Activated CD4-positive, alpha-beta T cell treated with anti-CD3 and anti-CD28 coated beads, Interleukin-2, amount 10 ng/mL, durations not matched to agents 24 days and 14 days (primary cell): ENCODE data around the gene WIPF3. TPM values are rescaled to one million over a fixed set of nuclear protein-coding genes. Genes with fewer than 3 reads are reported as not detected.

Experiments
- DNase-seq: peaks from one replicate; pipeline ENCODE4 v3.0.0; 2022
- H3K27ac Mint-ChIP-seq: one replicate; pipeline ENCODE4 v1.8.0; 2022; ENCODE audit warnings: mild to moderate bottlenecking, mixed read lengths
- H3K27me3 Mint-ChIP-seq: one replicate; pipeline ENCODE4 v1.8.0; 2022; ENCODE audit warnings: mixed read lengths
- H3K36me3 Mint-ChIP-seq: one replicate; pipeline ENCODE4 v1.8.0; 2022; ENCODE audit warnings: low read depth, mild to moderate bottlenecking, mixed read lengths
- H3K4me1 Mint-ChIP-seq: one replicate; pipeline ENCODE4 v1.8.0; 2021; ENCODE audit warnings: mixed read lengths
- H3K4me3 Mint-ChIP-seq: one replicate; pipeline ENCODE4 v1.8.0; 2022; ENCODE audit warnings: mild to moderate bottlenecking, moderate library complexity, mixed read lengths
- H3K9me3 Mint-ChIP-seq: one replicate; pipeline ENCODE4 v1.8.0; 2021; ENCODE audit warnings: mixed read lengths
- intact Hi-C: fragments of 100-400 bp; cut with micrococcal nuclease; formaldehyde crosslinking; loops from one replicate; pipeline ENCODE4 v1.15.1; 2023
- total RNA-seq: library from RNA; stranded (reverse); gene quantifications from 2 replicates; pipeline ENCODE4 v1.2.3, GENCODE V29; 2022

The WIPF3 gene, protein sequence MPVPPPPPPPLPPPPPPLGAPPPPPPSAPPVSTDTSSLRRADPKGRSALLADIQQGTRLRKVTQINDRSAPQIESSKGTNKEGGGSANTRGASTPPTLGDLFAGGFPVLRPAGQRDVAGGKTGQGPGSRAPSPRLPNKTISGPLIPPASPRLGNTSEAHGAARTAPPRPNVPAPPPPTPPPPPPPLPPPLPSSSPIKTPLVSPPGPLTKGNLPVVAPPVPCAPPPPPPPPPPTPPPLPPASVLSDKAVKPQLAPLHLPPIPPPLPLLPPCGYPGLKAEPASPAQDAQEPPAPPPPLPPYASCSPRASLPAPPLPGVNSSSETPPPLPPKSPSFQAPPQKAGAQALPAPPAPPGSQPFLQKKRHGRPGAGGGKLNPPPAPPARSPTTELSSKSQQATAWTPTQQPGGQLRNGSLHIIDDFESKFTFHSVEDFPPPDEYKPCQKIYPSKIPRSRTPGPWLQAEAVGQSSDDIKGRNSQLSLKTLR
- total RNA-seq: not detected in 2 replicates

DNA sequence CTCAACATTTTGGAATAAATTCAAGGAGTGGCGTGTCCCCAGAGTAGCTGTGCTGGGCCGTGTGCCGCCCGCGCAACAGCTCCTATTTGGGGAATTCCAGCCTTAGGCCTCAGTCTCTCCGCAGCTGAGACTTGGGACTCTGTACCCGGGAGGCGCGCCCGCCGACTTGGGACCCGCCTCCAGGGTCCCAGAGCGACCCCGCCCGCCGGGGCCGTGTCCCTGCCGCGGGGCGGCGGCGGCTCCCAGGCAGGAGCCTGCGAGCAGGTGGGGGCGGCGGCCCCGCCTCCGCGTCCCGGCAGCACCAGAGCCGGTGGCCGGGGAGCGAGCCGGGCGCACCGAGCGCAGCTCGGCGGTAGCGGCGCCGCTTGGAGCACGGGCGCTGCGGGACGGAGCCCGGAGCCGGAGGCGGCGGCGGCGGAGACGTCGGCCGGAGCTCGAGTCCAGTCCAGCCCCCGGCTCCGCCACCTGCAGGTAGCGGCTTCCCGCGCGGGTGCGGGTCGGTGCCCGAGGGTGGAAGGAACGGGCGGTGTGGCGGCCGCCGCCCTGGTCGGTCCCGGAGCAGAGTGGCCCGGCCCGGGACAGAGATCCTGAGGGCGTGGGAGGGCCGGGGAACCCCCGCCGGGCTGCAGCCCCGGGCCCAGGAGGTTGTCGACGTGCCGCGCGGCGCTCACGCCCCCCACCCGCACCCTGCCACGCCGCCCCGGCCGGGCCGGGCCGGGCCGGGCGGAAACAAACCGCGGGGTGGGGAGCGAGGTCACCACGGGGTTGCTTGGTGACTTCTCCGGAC, at the start of gene WIPF3:
WIPF3 (plus strand) TSS at position 301 of the 787 bp plus-strand sequence. CDS start 28,217 bp downstream, outside the sequence.
- intact Hi-C loops: no loop called here
- peak within 1 kb of the TSS; percentile 26 for H3K4me3 Mint-ChIP-seq
- peaks cover 2% of the 10 kb centered on the region for H3K4me1 Mint-ChIP-seq
- no peaks in the 10 kb centered on the region for H3K36me3 Mint-ChIP-seq
- no peak within 1 kb of the TSS for H3K27ac Mint-ChIP-seq
- peaks cover 67% of the 10 kb centered on the region for H3K27me3 Mint-ChIP-seq
- DNase-seq: no peak
- no peaks in the 10 kb centered on the region for H3K9me3 Mint-ChIP-seq

DNA sequence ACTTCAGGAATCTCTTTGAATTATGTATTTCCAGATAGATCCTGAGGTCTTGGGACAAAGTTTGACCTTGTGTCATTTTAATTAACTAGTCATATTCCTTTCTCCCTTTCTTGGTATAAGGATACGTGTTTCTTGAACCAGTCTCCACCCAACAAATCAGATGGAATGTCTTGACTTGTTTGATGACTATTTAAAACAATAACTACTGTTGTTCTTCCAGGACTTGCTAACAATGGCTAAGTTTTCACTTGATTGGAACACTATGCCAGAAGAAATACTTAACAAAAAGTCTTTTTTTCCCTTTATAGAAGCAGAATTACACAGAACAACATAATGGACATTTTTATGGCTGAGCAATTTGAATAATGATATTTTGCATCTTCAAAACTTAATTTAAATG, 43.0 kb upstream of the WIPF3 start:
- H3K27me3 Mint-ChIP-seq: peaks cover 6% of the 10 kb centered on the region
- no peak overlapping the region for H3K27ac Mint-ChIP-seq
- DNase-seq: no peak
- H3K4me3 Mint-ChIP-seq: no peak overlapping the region
- H3K9me3 Mint-ChIP-seq: no peaks in the 10 kb centered on the region
- no peaks in the 10 kb centered on the region for H3K36me3 Mint-ChIP-seq
- intact Hi-C loops: no loop called here
- H3K4me1 Mint-ChIP-seq: no peaks in the 10 kb centered on the region

DNA sequence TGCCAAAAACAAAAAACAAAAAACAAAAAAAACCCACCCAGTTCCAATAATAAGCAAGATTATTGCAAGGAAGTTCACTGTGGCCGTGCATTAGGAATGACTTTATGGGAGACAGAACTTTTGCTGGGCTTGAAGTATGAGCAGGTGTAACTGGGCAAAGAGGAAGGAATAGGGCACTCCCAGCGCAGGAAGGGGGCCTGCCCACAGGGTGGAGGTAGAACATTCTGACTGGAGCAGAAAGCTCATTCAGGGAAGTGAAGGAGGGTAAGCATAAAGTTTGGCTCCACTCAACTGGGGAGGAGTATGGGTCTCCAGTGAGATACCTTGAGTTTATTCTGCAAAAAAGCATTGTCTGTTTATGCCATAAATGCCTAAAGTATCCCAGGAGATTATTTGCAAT, 42.1 kb upstream of the WIPF3 start:
- Mint-ChIP-seq H3K4me3 (no peak overlapping the region), H3K4me1 (no peaks in the 10 kb centered on the region), H3K27ac (no peak overlapping the region), H3K9me3 (no peaks in the 10 kb centered on the region), H3K27me3 (peaks cover 6% of the 10 kb centered on the region), H3K36me3 (no peaks in the 10 kb centered on the region)
- no peak for DNase-seq
- intact Hi-C loops: no loop called here

DNA sequence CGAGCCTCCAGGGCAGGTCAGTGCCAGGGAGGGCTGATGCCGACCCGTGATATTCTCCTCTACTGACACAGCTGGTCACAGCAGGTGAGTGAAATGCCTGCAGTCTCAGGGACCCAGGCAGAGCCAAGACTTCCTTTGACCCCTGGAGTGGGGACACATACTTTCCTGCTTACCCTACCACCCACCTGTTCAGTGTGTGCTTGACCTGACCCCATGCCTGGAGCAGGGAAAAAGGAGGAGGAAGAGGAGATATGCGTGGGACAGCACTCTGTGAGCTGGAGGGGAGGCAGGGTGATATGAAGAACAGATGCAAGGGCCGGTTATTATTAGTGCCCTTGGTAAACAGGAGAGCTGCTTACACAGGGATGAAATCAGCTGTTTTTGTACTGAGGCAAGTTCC, 40.8 kb upstream of the WIPF3 start:
- no peak for DNase-seq
- Mint-ChIP-seq H3K27me3 (peaks cover 7% of the 10 kb centered on the region), H3K4me3 (no peak overlapping the region), H3K9me3 (no peaks in the 10 kb centered on the region), H3K36me3 (no peaks in the 10 kb centered on the region), H3K4me1 (no peaks in the 10 kb centered on the region), H3K27ac (no peak overlapping the region)
- intact Hi-C loops: no loop called here

DNA sequence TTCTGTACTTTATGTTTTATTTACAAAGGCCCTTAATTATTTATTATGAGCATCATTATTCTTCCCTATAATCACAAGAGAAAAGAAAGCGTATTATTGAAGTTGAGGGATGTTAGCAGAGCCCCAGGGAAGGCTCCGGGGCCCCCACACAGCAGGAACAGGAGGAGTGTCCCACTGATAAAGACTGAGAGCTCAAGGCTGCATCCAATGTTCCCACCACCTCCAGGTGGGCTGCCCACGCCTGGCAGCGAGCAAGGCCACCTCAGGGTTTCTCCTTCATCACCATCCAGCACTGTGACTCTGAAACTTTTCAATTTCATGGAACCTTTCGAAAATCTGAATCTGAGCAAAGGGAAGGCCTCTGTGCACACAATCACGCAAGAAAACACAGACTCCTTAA, 35.9 kb upstream of the WIPF3 start:
- DNase-seq: no peak
- Mint-ChIP-seq H3K27me3 (peaks cover 4% of the 10 kb centered on the region), H3K4me3 (no peak overlapping the region), H3K27ac (no peak overlapping the region), H3K9me3 (no peaks in the 10 kb centered on the region), H3K36me3 (no peaks in the 10 kb centered on the region), H3K4me1 (no peaks in the 10 kb centered on the region)
- intact Hi-C loops: no loop called here

DNA sequence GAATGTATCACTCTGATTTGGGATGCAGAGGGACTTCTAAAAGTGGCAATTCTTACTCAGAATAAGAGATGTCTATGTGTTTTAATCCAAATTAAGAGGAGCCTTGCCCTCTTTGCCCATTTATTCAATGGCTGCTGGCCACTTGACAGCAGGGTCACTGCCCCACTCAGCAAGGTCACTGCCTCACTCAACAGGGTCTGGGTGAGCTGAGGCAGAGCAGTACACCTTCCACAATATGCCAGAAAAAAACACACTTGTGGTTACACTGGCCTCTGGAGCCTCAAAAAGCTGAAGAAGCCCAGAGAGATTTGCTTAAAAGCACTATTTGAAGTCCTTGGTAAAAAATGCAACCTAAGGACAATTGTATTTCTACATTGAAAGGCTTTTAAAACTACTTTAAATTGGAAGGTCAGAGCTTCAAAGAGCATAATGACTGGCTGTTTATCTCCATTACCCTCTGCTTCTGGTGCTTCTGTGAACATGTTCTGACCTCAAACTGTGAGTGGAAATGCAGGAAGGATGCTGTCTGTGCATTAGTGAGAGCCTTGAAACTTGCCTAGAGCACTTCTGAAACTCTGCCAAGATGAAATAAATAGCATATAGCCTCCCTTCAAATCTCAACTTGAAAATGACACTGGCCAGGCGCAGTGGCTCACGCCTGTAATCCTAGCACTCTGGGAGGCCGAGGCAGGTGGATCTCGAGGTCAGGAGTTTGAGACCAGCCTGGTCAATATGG, 35.1 kb upstream of the WIPF3 start:
- no peak for DNase-seq
- Mint-ChIP-seq H3K9me3 (no peaks in the 10 kb centered on the region), H3K4me1 (no peaks in the 10 kb centered on the region), H3K27me3 (peaks cover 4% of the 10 kb centered on the region), H3K36me3 (no peaks in the 10 kb centered on the region), H3K27ac (no peak overlapping the region), H3K4me3 (no peak overlapping the region)
- intact Hi-C loops: no loop called here

DNA sequence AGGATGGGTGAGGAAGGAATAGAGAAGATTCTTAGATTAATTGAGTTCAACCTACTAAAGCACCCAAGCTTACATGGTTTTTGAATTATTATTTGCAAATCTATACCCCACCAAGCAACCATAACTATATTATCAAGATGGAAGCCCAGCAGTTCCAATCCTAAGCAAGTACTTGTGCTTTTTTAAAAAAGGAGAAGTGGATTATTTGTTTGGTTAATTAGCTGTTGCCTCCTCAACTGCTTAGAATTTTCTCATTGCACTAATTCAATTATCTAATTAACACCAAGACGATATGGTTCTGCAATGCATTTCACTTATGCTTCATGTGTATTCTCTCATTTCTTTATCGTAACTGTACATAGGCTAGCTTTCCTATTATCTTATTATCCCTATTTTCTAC, 27.3 kb upstream of the WIPF3 start:
- Mint-ChIP-seq H3K9me3 (no peaks in the 10 kb centered on the region), H3K36me3 (no peaks in the 10 kb centered on the region), H3K4me1 (no peaks in the 10 kb centered on the region), H3K27me3 (peaks cover 7% of the 10 kb centered on the region), H3K4me3 (no peak overlapping the region), H3K27ac (no peak overlapping the region)
- intact Hi-C loops: no loop called here
- no peak for DNase-seq

DNA sequence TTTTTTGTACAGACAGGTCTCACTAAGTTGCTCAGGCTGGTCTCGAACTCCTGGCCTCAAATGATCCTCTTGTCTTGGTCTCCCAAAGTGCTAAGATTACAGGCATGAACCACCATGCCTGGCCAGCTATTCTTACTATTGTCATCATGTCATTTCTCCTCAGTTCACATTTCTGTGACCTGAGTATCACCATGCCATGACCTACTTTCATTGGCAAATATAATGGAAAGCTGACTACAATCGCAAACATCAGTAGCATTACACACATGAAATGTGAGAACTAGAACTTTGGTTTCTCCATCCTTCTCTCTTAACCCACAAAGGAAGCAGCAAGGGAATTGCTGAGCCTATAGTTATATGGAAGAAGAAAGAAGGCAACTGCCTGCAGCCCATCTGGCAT, 26.0 kb upstream of the WIPF3 start:
- intact Hi-C loops: no loop called here
- no peaks in the 10 kb centered on the region for H3K9me3 Mint-ChIP-seq
- no peak overlapping the region for H3K4me3 Mint-ChIP-seq
- H3K4me1 Mint-ChIP-seq: no peaks in the 10 kb centered on the region
- peaks cover 7% of the 10 kb centered on the region for H3K27me3 Mint-ChIP-seq
- no peak for DNase-seq
- no peaks in the 10 kb centered on the region for H3K36me3 Mint-ChIP-seq
- H3K27ac Mint-ChIP-seq: no peak overlapping the region

DNA sequence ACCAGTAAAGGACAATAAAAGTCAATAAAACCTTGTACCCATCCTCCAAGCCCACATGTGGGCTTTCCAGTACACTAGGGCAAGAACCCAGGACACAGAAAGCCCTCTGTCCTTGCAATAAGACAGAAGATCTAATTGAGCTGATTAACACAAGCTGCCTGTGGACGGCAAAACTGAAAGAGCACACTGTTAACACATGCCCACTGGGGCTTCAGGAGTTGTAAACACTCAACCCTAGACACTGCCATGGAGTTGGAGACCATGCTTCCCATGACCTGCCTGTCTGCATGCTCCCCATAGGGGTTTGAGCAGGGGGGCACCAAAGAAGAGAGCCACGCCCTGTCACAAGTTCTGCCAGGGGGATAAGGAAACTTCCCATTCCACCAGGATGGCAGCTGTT, 22.6 kb upstream of the WIPF3 start:
- no peak overlapping the region for H3K27ac Mint-ChIP-seq
- no peaks in the 10 kb centered on the region for H3K4me1 Mint-ChIP-seq
- DNase-seq: no peak
- H3K36me3 Mint-ChIP-seq: no peaks in the 10 kb centered on the region
- no peak overlapping the region for H3K4me3 Mint-ChIP-seq
- no peaks in the 10 kb centered on the region for H3K27me3 Mint-ChIP-seq
- H3K9me3 Mint-ChIP-seq: no peaks in the 10 kb centered on the region
- intact Hi-C loops: no loop called here

DNA sequence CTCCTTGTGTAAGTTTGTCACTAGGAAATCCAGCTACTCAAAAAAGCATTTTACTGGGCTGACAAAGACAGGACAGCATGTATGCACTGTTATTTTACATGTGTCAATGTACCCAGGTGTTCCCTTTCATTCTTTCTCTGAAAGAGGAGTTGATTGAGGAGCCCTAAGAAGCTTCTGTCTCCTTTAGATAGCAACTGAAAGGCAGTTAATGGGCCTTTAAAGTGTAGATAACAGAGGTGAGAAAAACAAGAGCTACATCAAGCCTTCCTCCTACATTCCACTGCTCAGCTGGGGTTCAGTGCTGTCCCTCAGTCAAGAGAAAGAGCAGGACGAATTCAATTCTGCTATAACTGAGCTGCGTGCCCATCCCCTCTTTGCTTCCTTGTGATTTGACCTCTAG, 12.8 kb upstream of the WIPF3 start:
- DNase-seq: no peak
- Mint-ChIP-seq H3K36me3 (no peaks in the 10 kb centered on the region), H3K27me3 (peaks cover 8% of the 10 kb centered on the region), H3K27ac (no peak overlapping the region), H3K9me3 (no peaks in the 10 kb centered on the region), H3K4me3 (no peak overlapping the region), H3K4me1 (no peaks in the 10 kb centered on the region)
- intact Hi-C loops: no loop called here

DNA sequence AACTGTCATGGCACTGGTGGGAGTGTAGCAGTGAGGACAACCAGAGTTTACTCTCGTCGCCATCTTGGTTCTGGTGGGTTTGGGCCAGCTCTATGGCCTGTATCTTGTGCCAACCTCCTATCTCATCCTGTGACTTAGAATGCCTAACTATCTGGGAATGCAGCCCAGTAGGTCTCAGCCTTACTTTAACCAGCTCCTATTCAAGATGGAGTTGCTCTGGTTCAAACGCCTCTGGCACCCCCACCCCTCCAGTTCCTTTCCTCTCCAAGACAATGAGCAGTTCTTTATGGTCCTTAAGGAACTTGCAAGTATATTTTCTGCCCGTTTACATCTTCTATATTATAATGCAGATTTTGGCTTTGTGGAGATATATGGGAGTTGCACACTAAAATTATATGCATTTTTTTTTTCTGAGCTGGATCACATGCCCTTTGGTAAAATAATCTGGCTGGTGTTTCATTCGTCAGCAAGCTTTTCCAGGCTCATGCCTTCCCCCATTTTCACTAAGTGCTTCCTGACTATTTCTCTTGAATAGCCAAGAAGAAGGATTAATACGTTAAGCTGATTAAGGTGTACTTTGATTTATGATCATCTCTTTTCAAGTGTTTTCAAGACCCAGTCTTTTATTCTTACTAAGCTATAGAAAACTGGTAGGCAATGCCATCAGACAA, 11.2 kb upstream of the WIPF3 start:
- peaks cover 15% of the 10 kb centered on the region for H3K27me3 Mint-ChIP-seq
- DNase-seq: no peak
- no peak overlapping the region for H3K27ac Mint-ChIP-seq
- no peaks in the 10 kb centered on the region for H3K4me1 Mint-ChIP-seq
- intact Hi-C loops: no loop called here
- H3K9me3 Mint-ChIP-seq: no peaks in the 10 kb centered on the region
- no peak overlapping the region for H3K4me3 Mint-ChIP-seq
- H3K36me3 Mint-ChIP-seq: no peaks in the 10 kb centered on the region

DNA sequence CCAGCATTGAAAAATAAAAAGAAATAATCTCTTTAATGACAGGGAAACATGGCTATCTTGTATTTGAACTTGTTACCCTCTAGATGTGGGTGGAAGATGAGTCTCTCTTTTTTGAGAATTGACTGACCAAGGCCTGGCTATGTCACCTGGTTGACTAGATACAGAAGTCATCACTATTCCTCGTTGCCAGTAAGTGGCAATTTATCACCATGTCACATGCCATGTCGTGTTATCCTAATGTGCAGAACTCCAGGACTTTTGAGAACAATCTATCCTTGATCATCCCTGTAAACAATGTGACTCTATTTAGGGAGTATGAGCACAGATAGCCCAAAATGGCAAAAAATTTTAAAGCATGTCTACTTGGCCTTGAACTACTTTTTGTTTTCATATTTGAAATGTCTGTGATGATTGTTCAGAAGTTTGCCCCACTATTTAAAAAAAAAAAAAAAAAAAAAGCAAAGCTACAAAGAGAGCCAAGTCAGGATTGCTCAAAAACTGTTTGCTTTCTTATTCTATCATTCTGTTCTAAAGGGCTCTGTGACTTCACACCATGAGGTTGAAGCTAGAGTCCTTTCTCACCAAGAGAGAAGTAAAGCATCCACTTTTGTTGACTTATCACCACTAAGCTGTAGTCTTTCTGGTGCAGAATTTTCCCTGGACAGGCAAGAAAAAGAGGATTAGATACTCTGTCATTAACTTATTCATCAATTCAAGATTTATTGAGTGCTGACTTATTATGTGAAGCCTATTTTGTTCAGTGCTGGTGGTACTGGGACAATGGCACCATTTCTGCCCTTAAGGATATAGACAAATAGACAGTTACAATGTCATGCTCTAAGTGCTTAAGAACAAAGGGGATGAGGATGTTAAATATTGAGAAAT, 10.4 kb upstream of the WIPF3 start:
- H3K9me3 Mint-ChIP-seq: no peaks in the 10 kb centered on the region
- H3K27me3 Mint-ChIP-seq: peaks cover 15% of the 10 kb centered on the region
- H3K4me3 Mint-ChIP-seq: no peak overlapping the region

More for the DNA sequence above, 10.4 kb upstream of the WIPF3 start:
- no peaks in the 10 kb centered on the region for H3K4me1 Mint-ChIP-seq
- H3K36me3 Mint-ChIP-seq: no peaks in the 10 kb centered on the region
- DNase-seq: no peak
- H3K27ac Mint-ChIP-seq: no peak overlapping the region
- intact Hi-C loops: no loop called here
